ENCODE data around the gene SMARCD1. TPM values are rescaled to one million over a fixed set of nuclear protein-coding genes. Genes with fewer than 3 reads are reported as not detected.

SMARCD1 gene
- total RNA-seq, 6 donors from 2014 or later = 44.6 to 76.2 (median 51.0) TPM

GRCh38 chr12:50110127-50110761 lies 25.1 kb downstream of the SMARCD1 start:
- H3K4me3 ChIP-seq = peak overlapping the region in 1 of 4 donors; percentile 3
- no peaks in the 10 kb centered on the region for H3K27me3 ChIP-seq
- 44 to 52% methylated on average over 8 of the region's 8 CpGs for WGBS, 2 donors
- ATAC-seq (ENCODE audit: low FRiP score in 2 of 2) (no peak), DNase-seq (peak in 1 of 2 donors; percentile 68)
- peak overlapping the region; percentile 84 to 97 (median 95) for H3K27ac ChIP-seq
- peak in 1 of 2 donors; percentile 9 for TF ChIP-seq POLR2AphosphoS5 (IDR thresholded peaks at IDR 0.05)
- no peak for TF ChIP-seq EP300 (IDR thresholded peaks at IDR 0.05)
- TF ChIP-seq CTCF (IDR thresholded peaks at IDR 0.05) = no peak
- no peak for TF ChIP-seq POLR2A (IDR thresholded peaks at IDR 0.05)
- H3K36me3 ChIP-seq = peaks cover 0 to 3% (median 0%) of the 10 kb centered on the region in 4 donors
- H3K4me1 ChIP-seq = peaks cover 32 to 42% (median 40%) of the 10 kb centered on the region in 4 donors
- H3K9me3 ChIP-seq = no peaks in the 10 kb centered on the region

GRCh38 chr12:50110762-50111351 lies 25.7 kb downstream of the SMARCD1 start:
- no peaks in the 10 kb centered on the region for H3K9me3 ChIP-seq
- peak overlapping the region; percentile 84 to 97 (median 95) for H3K27ac ChIP-seq
- H3K36me3 ChIP-seq = peaks cover 0 to 8% (median under 1%) of the 10 kb centered on the region in 4 donors
- H3K4me1 ChIP-seq = peaks cover 32 to 42% (median 39%) of the 10 kb centered on the region in 4 donors
- peak in 1 of 2 donors; percentile 64 for ATAC-seq (ENCODE audit: low FRiP score in 2 of 2)
- peak overlapping the region in 2 of 4 donors; percentile 41 to 95 for H3K4me3 ChIP-seq
- no peak for TF ChIP-seq EP300 (IDR thresholded peaks at IDR 0.05)
- TF ChIP-seq CTCF (IDR thresholded peaks at IDR 0.05) = peak in 2 of 6 experiments; percentile 7 to 15
- peak in 1 of 4 donors; percentile 33 for TF ChIP-seq POLR2A (IDR thresholded peaks at IDR 0.05)
- no peak for TF ChIP-seq POLR2AphosphoS5 (IDR thresholded peaks at IDR 0.05)
- DNase-seq = peak; percentile 63 to 88
- WGBS, 2 donors = 19 to 36% methylated on average over 5 to 7 of the region's 7 CpGs
- H3K27me3 ChIP-seq = no peaks in the 10 kb centered on the region

GRCh38 chr12:50111395-50111692 lies 26.2 kb downstream of the SMARCD1 start:
- peak in 1 of 2 donors; percentile 0 for ATAC-seq (ENCODE audit: low FRiP score in 2 of 2)

GRCh38 chr12:50111693-50112455 lies 26.7 kb downstream of the SMARCD1 start, which contains the start of gene COX14:
Gene COX14 (plus strand): TSS chr12:50112236. CDS start chr12:50120044, 7,808 bp downstream.
- Histone ChIP-seq H3K27me3 (no peaks in the 10 kb centered on the region), H3K36me3 (peaks cover 0 to 15% (median 4%) of the 10 kb centered on the region in 4 donors), H3K9me3 (no peaks in the 10 kb centered on the region), H3K4me1 (peaks cover 35 to 48% (median 43%) of the 10 kb centered on the region in 4 donors), H3K27ac (peak within 1 kb of the TSS; percentile 92 to 97 (median 95)), H3K4me3 (peak within 1 kb of the TSS; percentile 76 to 98 (median 96))
- DNase-seq (peak; percentile 96 to 99), ATAC-seq (ENCODE audit: low FRiP score in 2 of 2) (peak; percentile 95 to 98)
- TF ChIP-seq POLR2A (IDR thresholded peaks at IDR 0.05) (peak in 3 of 4 donors; percentile 96 to 98 (median 98)), EP300 (IDR thresholded peaks at IDR 0.05) (peak in 1 of 4 donors; percentile 95), CTCF (IDR thresholded peaks at IDR 0.05) (peak; percentile 89 to 96 (median 92)), POLR2AphosphoS5 (IDR thresholded peaks at IDR 0.05) (peak; percentile 98 to 99)
- 0% methylated on average over 5 to 56 of the region's 59 CpGs for WGBS, 2 donors

More at GRCh38 chr12:50111395-50111692, 26.2 kb downstream of the SMARCD1 start:
- Histone ChIP-seq H3K27me3 (no peaks in the 10 kb centered on the region), H3K27ac (peak overlapping the region; percentile 84 to 97 (median 95)), H3K4me1 (peaks cover 33 to 45% (median 41%) of the 10 kb centered on the region in 4 donors), H3K4me3 (peak overlapping the region; percentile 11 to 98 (median 68)), H3K9me3 (no peaks in the 10 kb centered on the region), H3K36me3 (peaks cover 0 to 10% (median 3%) of the 10 kb centered on the region in 4 donors)
- DNase-seq = no peak
- TF ChIP-seq POLR2A (IDR thresholded peaks at IDR 0.05) (no peak), POLR2AphosphoS5 (IDR thresholded peaks at IDR 0.05) (no peak), CTCF (IDR thresholded peaks at IDR 0.05) (no peak), EP300 (IDR thresholded peaks at IDR 0.05) (no peak)
- WGBS, 2 donors = 23% methylated on average over 11 to 17 of the region's 19 CpGs

All from upper lobe of left lung (tissue), 6 donors.